Endothelial cell (in vitro differentiated cells): ENCODE results near the gene ZFP36L2. TPM values are rescaled to one million over a fixed set of nuclear protein-coding genes. Genes with fewer than 3 reads are reported as not detected.
A peak's percentile ranks its signal among the peaks of the same experiment; 100 is the strongest.

Experiments used
- DNase-seq: peaks from one replicate; pipeline ENCODE4 v3.0.0; 2021; ENCODE audit warnings: low spot score
- H3K27ac Mint-ChIP-seq: one replicate; pipeline ENCODE4 v1.8.0; 2021; ENCODE audit warnings: mixed read lengths, inconsistent platforms; ENCODE audit not compliant: unreplicated experiment
- H3K27me3 Mint-ChIP-seq: one replicate; pipeline ENCODE4 v1.8.0; 2021; ENCODE audit warnings: mild to moderate bottlenecking, moderate library complexity, mixed read lengths, inconsistent platforms; ENCODE audit not compliant: unreplicated experiment
- H3K36me3 Mint-ChIP-seq: one replicate; pipeline ENCODE4 v1.8.0; 2021; ENCODE audit warnings: mild to moderate bottlenecking, low read depth, mixed read lengths, inconsistent platforms; ENCODE audit not compliant: unreplicated experiment
- H3K4me1 Mint-ChIP-seq: one replicate; pipeline ENCODE4 v1.8.0; 2021; ENCODE audit warnings: mild to moderate bottlenecking, mixed read lengths, inconsistent platforms; ENCODE audit not compliant: unreplicated experiment
- H3K4me3 Mint-ChIP-seq: one replicate; pipeline ENCODE4 v1.8.0; 2021; ENCODE audit warnings: mild to moderate bottlenecking, mixed read lengths, inconsistent platforms; ENCODE audit not compliant: unreplicated experiment
- H3K9me3 Mint-ChIP-seq: one replicate; pipeline ENCODE4 v1.8.0; 2021; ENCODE audit warnings: mixed read lengths, inconsistent platforms; ENCODE audit not compliant: unreplicated experiment
- CTCF ChIP-seq: fragments of 200-600 bp; sonication (generic); IDR thresholded peaks from one replicate; pipeline ENCODE4 v1.5.0; 2021; ENCODE audit warnings: antibody characterized with exemption; ENCODE audit not compliant: unreplicated experiment
- total RNA-seq: library from RNA; stranded (reverse); fragmentation: NEBNext Ultra II Directional; extraction: Animal tissue kit (Norgen Biotek cat#: 25700); gene quantifications from one replicate; pipeline ENCODE4 v1.2.1, GENCODE V29; 2021; ENCODE audit not compliant: unreplicated experiment

Gene ZFP36L2
- total RNA-seq, 1 donor from 2014 or later = 72.1 TPM

- Mint-ChIP-seq H3K27me3 (peaks cover 5% of the 10 kb centered on the region), H3K4me3 (no peak overlapping the region), H3K27ac (no peak overlapping the region), H3K4me1 (peaks cover 35% of the 10 kb centered on the region), H3K9me3 (no peaks in the 10 kb centered on the region), H3K36me3 (no peaks in the 10 kb centered on the region)
- DNase-seq = no peak
- TF ChIP-seq CTCF = no peak
Observed at GRCh38 chr2:43270930-43271615, 44.7 kb upstream of the ZFP36L2 start.

- H3K4me3 Mint-ChIP-seq = no peak overlapping the region
- peaks cover 31% of the 10 kb centered on the region for H3K4me1 Mint-ChIP-seq
Observed at GRCh38 chr2:43270461-43270860, 44.1 kb upstream of the ZFP36L2 start.

GRCh38 chr2:43269706-43270105 lies 43.3 kb upstream of the ZFP36L2 start:
- H3K4me1 Mint-ChIP-seq = peaks cover 31% of the 10 kb centered on the region
- DNase-seq = no peak

More at GRCh38 chr2:43270461-43270860, 44.1 kb upstream of the ZFP36L2 start:
- Mint-ChIP-seq H3K9me3 (no peaks in the 10 kb centered on the region), H3K27ac (no peak overlapping the region), H3K27me3 (peaks cover 8% of the 10 kb centered on the region), H3K36me3 (no peaks in the 10 kb centered on the region)
- TF ChIP-seq CTCF = no peak
- DNase-seq = no peak

GRCh38 chr2:43269074-43269572 lies 42.7 kb upstream of the ZFP36L2 start:
- H3K27me3 Mint-ChIP-seq = peaks cover 8% of the 10 kb centered on the region
- peak overlapping the region; percentile 10 for H3K4me3 Mint-ChIP-seq
- H3K36me3 Mint-ChIP-seq = no peaks in the 10 kb centered on the region
- peak; percentile 18 for DNase-seq
- H3K9me3 Mint-ChIP-seq = no peaks in the 10 kb centered on the region
- peaks cover 29% of the 10 kb centered on the region for H3K4me1 Mint-ChIP-seq
- no peak for TF ChIP-seq CTCF
- H3K27ac Mint-ChIP-seq = peak overlapping the region; percentile 80

More at GRCh38 chr2:43269706-43270105, 43.3 kb upstream of the ZFP36L2 start:
- H3K9me3 Mint-ChIP-seq = no peaks in the 10 kb centered on the region
- no peaks in the 10 kb centered on the region for H3K36me3 Mint-ChIP-seq
- no peak overlapping the region for H3K4me3 Mint-ChIP-seq
- H3K27me3 Mint-ChIP-seq = peaks cover 8% of the 10 kb centered on the region
- TF ChIP-seq CTCF = no peak
- peak overlapping the region; percentile 77 for H3K27ac Mint-ChIP-seq
